MM.1S (cell line): ENCODE results near the gene CD4.
"Not testable (repeated sequence)": the region's sequence is repeated elsewhere in the genome, so short reads cannot be mapped to it uniquely, and the experiment has no call there.

ENCODE experiments used
- DNase-seq: peaks from one replicate; pipeline ENCODE4 v3.0.0-alpha.2; 2015
- H2AFZ ChIP-seq: fragments of 300-600 bp; sonication (generic); 2 replicates; pipeline ENCODE4 v1.6.0; 2016; ENCODE audit warnings: antibody characterized with exemption, low read length
- H3F3A ChIP-seq: fragments of 300-600 bp; sonication (generic); 2 replicates; pipeline ENCODE4 v1.6.1; 2016; ENCODE audit warnings: mild to moderate bottlenecking, antibody characterized with exemption, low read length, moderate library complexity, mixed read lengths; ENCODE audit not compliant: insufficient read depth
- H3K27ac ChIP-seq: fragments of 300-600 bp; sonication (generic); 2 replicates; pipeline ENCODE4 v1.5.1; 2016; ENCODE audit warnings: mild to moderate bottlenecking, low read length
- H3K27me3 ChIP-seq: fragments of 300-600 bp; sonication (generic); replicated peaks from 2 replicates; pipeline ENCODE4 v1.6.0; 2016; ENCODE audit warnings: low read length; ENCODE audit not compliant: insufficient read depth
- H3K36me3 ChIP-seq: fragments of 300-600 bp; sonication (generic); replicated peaks from 2 replicates; pipeline ENCODE4 v1.6.1; 2016; ENCODE audit warnings: mild to moderate bottlenecking, low read length, mixed read lengths; ENCODE audit not compliant: insufficient read depth
- H3K4me1 ChIP-seq: fragments of 300-600 bp; sonication (generic); 2 replicates; pipeline ENCODE4 v1.6.1; 2016; ENCODE audit warnings: low read length, mixed read lengths
- H3K4me2 ChIP-seq: fragments of 300-600 bp; sonication (generic); 2 replicates; pipeline ENCODE4 v1.6.0; 2016; ENCODE audit warnings: low read depth, low read length
- H3K4me3 ChIP-seq: fragments of 300-600 bp; sonication (generic); 2 replicates; pipeline ENCODE4 v1.5.1; 2016; ENCODE audit warnings: low read length, mixed read lengths
- H3K79me2 ChIP-seq: fragments of 300-600 bp; sonication (generic); 2 replicates; pipeline ENCODE4 v1.6.1; 2016; ENCODE audit warnings: mixed run types, low read length, mixed read lengths
- H3K9ac ChIP-seq: fragments of 300-600 bp; sonication (generic); 2 replicates; pipeline ENCODE4 v1.6.1; 2016; ENCODE audit warnings: low read length, mixed read lengths
- H3K9me2 ChIP-seq: fragments of 300-600 bp; sonication (generic); replicated peaks from 2 replicates; pipeline ENCODE4 v1.6.1; 2016; ENCODE audit warnings: mild to moderate bottlenecking, low read length, mixed read lengths; ENCODE audit not compliant: insufficient read depth
- H3K9me3 ChIP-seq: fragments of 300-600 bp; sonication (generic); replicated peaks from 2 replicates; pipeline ENCODE4 v1.6.1; 2016; ENCODE audit warnings: mild to moderate bottlenecking, low read length, mixed read lengths; ENCODE audit not compliant: insufficient read depth
- H4K20me1 ChIP-seq: fragments of 300-600 bp; sonication (generic); 2 replicates; pipeline ENCODE4 v1.6.1; 2016; ENCODE audit warnings: mild to moderate bottlenecking, low read length, moderate library complexity, mixed read lengths; ENCODE audit not compliant: insufficient read depth
- EZH2 ChIP-seq: fragments of 300-600 bp; sonication (generic); optimal IDR thresholded peaks from 2 replicates; pipeline ENCODE3; 2017; ENCODE audit warnings: low read depth, mild to moderate bottlenecking, antibody characterized with exemption, low read length, mixed read lengths
- EZH2phosphoT487 ChIP-seq: fragments of 300-600 bp; sonication (generic); IDR thresholded peaks from 2 replicates; pipeline ENCODE4 v1.6.1; 2018; ENCODE audit warnings: antibody characterized with exemption, low read length
- TF ChIP-seq, protein P1 (sequence below): fragments of 300-600 bp; sonication (generic); IDR thresholded peaks from 2 replicates; pipeline ENCODE4 v1.5.1; 2016; ENCODE audit warnings: antibody characterized with exemption, low read length, mixed read lengths

CD4 gene

GRCh38 chr12:6868211-6869048 is 79.1 kb downstream of the CD4 start:
- no peaks in the 10 kb centered on the region for H3K9me3 ChIP-seq
- no peak for DNase-seq
- peak overlapping the region; percentile 80; the same call in 1 of the 2 replicates for H3K27ac ChIP-seq
- peaks cover 46% of the 10 kb centered on the region for H3F3A ChIP-seq
- peaks cover 36% of the 10 kb centered on the region for H3K4me1 ChIP-seq
- H3K4me2 ChIP-seq = peak overlapping the region; percentile 99
- H2AFZ ChIP-seq = no peak overlapping the region
- H4K20me1 ChIP-seq = peaks cover 23% of the 10 kb centered on the region
- H3K27me3 ChIP-seq = no peaks in the 10 kb centered on the region
- H3K4me3 ChIP-seq = peak overlapping the region; percentile 92
- H3K9me2 ChIP-seq = no peaks in the 10 kb centered on the region
- H3K79me2 ChIP-seq = peaks cover 50% of the 10 kb centered on the region
- H3K9ac ChIP-seq = peak overlapping the region; percentile 99
- peaks cover 4% of the 10 kb centered on the region for H3K36me3 ChIP-seq
- TF ChIP-seq, protein P1, sequence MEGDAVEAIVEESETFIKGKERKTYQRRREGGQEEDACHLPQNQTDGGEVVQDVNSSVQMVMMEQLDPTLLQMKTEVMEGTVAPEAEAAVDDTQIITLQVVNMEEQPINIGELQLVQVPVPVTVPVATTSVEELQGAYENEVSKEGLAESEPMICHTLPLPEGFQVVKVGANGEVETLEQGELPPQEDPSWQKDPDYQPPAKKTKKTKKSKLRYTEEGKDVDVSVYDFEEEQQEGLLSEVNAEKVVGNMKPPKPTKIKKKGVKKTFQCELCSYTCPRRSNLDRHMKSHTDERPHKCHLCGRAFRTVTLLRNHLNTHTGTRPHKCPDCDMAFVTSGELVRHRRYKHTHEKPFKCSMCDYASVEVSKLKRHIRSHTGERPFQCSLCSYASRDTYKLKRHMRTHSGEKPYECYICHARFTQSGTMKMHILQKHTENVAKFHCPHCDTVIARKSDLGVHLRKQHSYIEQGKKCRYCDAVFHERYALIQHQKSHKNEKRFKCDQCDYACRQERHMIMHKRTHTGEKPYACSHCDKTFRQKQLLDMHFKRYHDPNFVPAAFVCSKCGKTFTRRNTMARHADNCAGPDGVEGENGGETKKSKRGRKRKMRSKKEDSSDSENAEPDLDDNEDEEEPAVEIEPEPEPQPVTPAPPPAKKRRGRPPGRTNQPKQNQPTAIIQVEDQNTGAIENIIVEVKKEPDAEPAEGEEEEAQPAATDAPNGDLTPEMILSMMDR = peak; percentile 34
- TF ChIP-seq EZH2 = no peak
- no peak for TF ChIP-seq EZH2phosphoT487

DNA sequence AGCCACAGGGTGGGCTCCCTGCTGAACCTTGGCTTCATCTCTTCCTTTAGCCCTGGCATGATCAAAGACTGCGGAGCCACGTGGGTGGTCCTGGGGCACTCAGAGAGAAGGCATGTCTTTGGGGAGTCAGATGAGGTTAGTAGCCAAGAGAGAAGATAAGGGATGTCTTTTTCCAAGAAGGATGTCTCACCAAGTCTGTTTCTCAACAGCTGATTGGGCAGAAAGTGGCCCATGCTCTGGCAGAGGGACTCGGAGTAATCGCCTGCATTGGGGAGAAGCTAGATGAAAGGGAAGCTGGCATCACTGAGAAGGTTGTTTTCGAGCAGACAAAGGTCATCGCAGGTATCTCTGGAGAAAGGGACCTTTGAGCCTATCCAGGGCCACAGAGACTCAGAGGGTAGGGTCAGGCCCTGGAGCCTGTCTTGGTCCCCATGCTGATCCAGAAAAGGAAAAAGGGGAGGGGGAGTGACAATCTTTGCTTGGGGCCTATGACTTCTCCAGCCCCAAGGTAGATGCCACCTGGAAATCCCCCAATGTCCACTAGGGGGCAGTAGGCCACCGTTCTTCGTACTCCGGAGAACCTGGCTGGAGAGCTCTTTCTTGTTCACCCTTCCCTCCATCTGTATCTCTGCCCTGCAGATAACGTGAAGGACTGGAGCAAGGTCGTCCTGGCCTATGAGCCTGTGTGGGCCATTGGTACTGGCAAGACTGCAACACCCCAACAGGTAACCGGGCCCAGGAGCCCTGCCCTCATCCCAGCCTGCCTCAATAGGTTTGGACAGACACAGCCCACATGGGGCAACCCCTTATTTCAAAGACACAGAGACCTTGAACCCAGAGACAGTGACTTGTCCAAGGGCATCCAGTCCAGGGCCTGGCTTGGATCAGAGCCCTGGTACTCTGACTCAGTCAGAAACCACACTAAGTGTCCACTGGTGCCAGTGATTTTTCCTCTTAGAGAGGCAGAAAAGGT is 80.0 kb downstream of the CD4 start:
- Histone ChIP-seq H3K9me3 (no peaks in the 10 kb centered on the region), H3F3A (peaks cover 49% of the 10 kb centered on the region), H3K9me2 (no peaks in the 10 kb centered on the region), H3K4me3 (peak overlapping the region; percentile 92), H3K27me3 (no peaks in the 10 kb centered on the region), H3K4me2 (peak overlapping the region; percentile 99), H3K27ac (peak overlapping the region; percentile 21; the same call in 1 of the 2 replicates), H3K79me2 (peaks cover 50% of the 10 kb centered on the region), H2AFZ (no peak overlapping the region), H4K20me1 (peaks cover 23% of the 10 kb centered on the region), H3K4me1 (peaks cover 36% of the 10 kb centered on the region), H3K36me3 (peaks cover 4% of the 10 kb centered on the region), H3K9ac (peak overlapping the region; percentile 99; the same call in 1 of the 2 replicates)
- TF ChIP-seq, protein P1 = peak; percentile 83
- TF ChIP-seq EZH2 (no peak), EZH2phosphoT487 (no peak)
- DNase-seq = peak; percentile 81

- Histone ChIP-seq H3K4me1 (peaks cover 36% of the 10 kb centered on the region), H3K79me2 (peaks cover 50% of the 10 kb centered on the region), H3F3A (peaks cover 49% of the 10 kb centered on the region), H4K20me1 (peaks cover 23% of the 10 kb centered on the region)
- H3K4me2 ChIP-seq, H3K27ac ChIP-seq, DNase-seq, H3K4me3 ChIP-seq, H2AFZ ChIP-seq, H3K36me3 ChIP-seq, H3K27me3 ChIP-seq, H3K9me3 ChIP-seq, H3K9ac ChIP-seq, H3K9me2 ChIP-seq: not testable (repeated sequence)
Observed at GRCh38 chr12:6870304-6870703, 81.0 kb downstream of the CD4 start.
